Thyroid gland (tissue), 4 donors: ENCODE results near the gene RDH12.

Source experiments
- POLR2A ChIP-seq, 2 donors: fragments of 450-650 bp; IDR thresholded peaks; one replicate each; pipeline ENCODE4 v1.6.1; 2017; ENCODE audit warnings: antibody characterized with exemption in 2 of 2, mild to moderate bottlenecking in 2 of 2, moderate library complexity in 1 of 2
- TF ChIP-seq, protein P1 (sequence below), 6 experiments: fragments of 200-600 bp in 3 of 6; fragments of 450-650 bp in 3 of 6; sonication (generic) in 3 of 6; IDR thresholded peaks; one replicate each; pipeline ENCODE4 v1.5.1; 2016 to 2019; ENCODE audit warnings: antibody characterized with exemption in 6 of 6, mild to moderate bottlenecking in 2 of 6, inconsistent platforms in 1 of 6, moderate library complexity in 1 of 6

GRCh38 chr14:67729072-67729885, 27.6 kb downstream of the RDH12 start:
- TF ChIP-seq, protein P1, sequence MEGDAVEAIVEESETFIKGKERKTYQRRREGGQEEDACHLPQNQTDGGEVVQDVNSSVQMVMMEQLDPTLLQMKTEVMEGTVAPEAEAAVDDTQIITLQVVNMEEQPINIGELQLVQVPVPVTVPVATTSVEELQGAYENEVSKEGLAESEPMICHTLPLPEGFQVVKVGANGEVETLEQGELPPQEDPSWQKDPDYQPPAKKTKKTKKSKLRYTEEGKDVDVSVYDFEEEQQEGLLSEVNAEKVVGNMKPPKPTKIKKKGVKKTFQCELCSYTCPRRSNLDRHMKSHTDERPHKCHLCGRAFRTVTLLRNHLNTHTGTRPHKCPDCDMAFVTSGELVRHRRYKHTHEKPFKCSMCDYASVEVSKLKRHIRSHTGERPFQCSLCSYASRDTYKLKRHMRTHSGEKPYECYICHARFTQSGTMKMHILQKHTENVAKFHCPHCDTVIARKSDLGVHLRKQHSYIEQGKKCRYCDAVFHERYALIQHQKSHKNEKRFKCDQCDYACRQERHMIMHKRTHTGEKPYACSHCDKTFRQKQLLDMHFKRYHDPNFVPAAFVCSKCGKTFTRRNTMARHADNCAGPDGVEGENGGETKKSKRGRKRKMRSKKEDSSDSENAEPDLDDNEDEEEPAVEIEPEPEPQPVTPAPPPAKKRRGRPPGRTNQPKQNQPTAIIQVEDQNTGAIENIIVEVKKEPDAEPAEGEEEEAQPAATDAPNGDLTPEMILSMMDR (IDR thresholded peaks at IDR 0.05), result peak in 1 of 6 experiments; percentile 18
- peak in 1 of 2 donors; percentile 59 for TF ChIP-seq POLR2A (IDR thresholded peaks at IDR 0.05)
